HCT116 (cell line): ENCODE measurements around the gene ALK. TPM values are rescaled to one million over a fixed set of nuclear protein-coding genes. Genes with fewer than 3 reads are reported as not detected.

ENCODE experiments used
- ATAC-seq: fragments of 200-7000 bp; cut with Tn5 transposase; 2 replicates; pipeline ENCODE4 v1.9.1; 2020; ENCODE audit warnings: mild to moderate bottlenecking, moderate library complexity
- BruUV-seq: library from RNA; stranded (reverse); fragments of 400-500 nt; replicated peaks from 2 replicates; lab custom pipeline; 2021; lab: Mats Ljungman, UMichigan
- CTCF ChIA-PET: fragments of 300-600 bp; sonication (Branson Sonifier 250); formaldehyde crosslinking; loops from one replicate; lab custom pipeline; 2021; ENCODE audit warnings: antibody characterized with exemption; lab: Charles Lee
- POLR2A ChIA-PET: fragments of 300-600, 350-600 bp; sonication (Branson Sonifier 250); formaldehyde crosslinking; loops from one replicate; lab custom pipeline; 2021; ENCODE audit warnings: antibody characterized with exemption; lab: Charles Lee
- RAD21 ChIA-PET, 2 experiments: fragments of 300-600 bp; sonication (Branson Sonifier 250); formaldehyde crosslinking; loops; one replicate each; lab custom pipeline; 2023; ENCODE audit warnings: low total read pairs in 2 of 2; ENCODE audit not compliant: uncharacterized antibody in 2 of 2, unreplicated experiment in 2 of 2, low non-redundant PET in 1 of 2; lab: Charles Lee
- DNase-seq: peaks from one replicate; pipeline ENCODE4 v3.0.0-alpha.2; 2010; ENCODE audit warnings: low read depth, low spot score
- H2AFZ ChIP-seq: fragments of 200-600 bp; shearing (Covaris generic), sonication (generic); 2 replicates; pipeline ENCODE4 v1.6.1; 2017; ENCODE audit warnings: low read depth, mixed run types, mixed read lengths, antibody characterized with exemption, low read length; ENCODE audit not compliant: poor library complexity, severe bottlenecking
- H3K27ac ChIP-seq: 2 replicates; pipeline ENCODE4 v1.5.1; 2012; ENCODE audit warnings: low read depth, low read length
- H3K27me3 ChIP-seq: fragments of 200-600 bp; sonication (generic); 2 replicates; pipeline ENCODE4 v1.6.1; 2016; ENCODE audit warnings: mixed run types, low read length, mixed read lengths; ENCODE audit not compliant: insufficient read depth
- H3K36me3 ChIP-seq, 2 experiments: fragments of 200-500 bp in 1 of 2; fragments of 200-600 bp in 1 of 2; sonication (Bioruptor generic) in 1 of 2; sonication (generic) in 1 of 2; 2 replicates each; pipeline versions ENCODE4 v1.5.1 to v1.6.1; 2014 to 2016; ENCODE audit warnings: low read length in 2 of 2, inconsistent platforms in 1 of 2, mixed read lengths in 1 of 2, mixed run types in 1 of 2; ENCODE audit not compliant: insufficient read depth in 2 of 2, control insufficient read depth in 1 of 2
- H3K4me1 ChIP-seq, 2 experiments: fragments of 200-600 bp in 1 of 2; sonication (generic) in 1 of 2; 2 replicates each; pipeline versions ENCODE4 v1.5.1 to v1.6.1; 2012 to 2017; ENCODE audit warnings: low read length in 2 of 2, inconsistent platforms in 1 of 2, mild to moderate bottlenecking in 1 of 2, mixed read lengths in 1 of 2, mixed run types in 1 of 2, moderate library complexity in 1 of 2; ENCODE audit not compliant: insufficient read depth in 2 of 2, control insufficient read depth in 1 of 2
- H3K4me2 ChIP-seq: fragments of 200-600 bp; sonication (generic); 2 replicates; pipeline ENCODE4 v1.6.1; 2017; ENCODE audit warnings: mixed run types, low read length, mixed read lengths
- H3K4me3 ChIP-seq, 2 experiments: fragments of 200-600 bp in 1 of 2; sonication (generic) in 1 of 2; replicated peaks in 1 of 2; 2 replicates each; pipeline ENCODE4 v1.5.1; 2011 to 2016; ENCODE audit warnings: low read length in 2 of 2, control low read depth in 1 of 2, low read depth in 1 of 2, mild to moderate bottlenecking in 1 of 2, mixed read lengths in 1 of 2, mixed run types in 1 of 2
- H3K79me2 ChIP-seq: fragments of 200-600 bp; sonication (generic); 2 replicates; pipeline ENCODE4 v1.6.1; 2017; ENCODE audit warnings: mild to moderate bottlenecking, mixed run types, low read length, moderate library complexity, mixed read lengths; ENCODE audit not compliant: insufficient read depth
- H3K9ac ChIP-seq: fragments of 200-600 bp; sonication (generic); 2 replicates; pipeline ENCODE4 v1.6.1; 2016; ENCODE audit warnings: low read length, mixed read lengths
- H3K9me2 ChIP-seq: fragments of 200-600 bp; sonication (generic), shearing (Covaris generic); 2 replicates; pipeline ENCODE4 v1.6.1; 2017; ENCODE audit warnings: mixed run types, mild to moderate bottlenecking, moderate library complexity; ENCODE audit not compliant: insufficient read depth
- H3K9me3 ChIP-seq, 2 experiments: fragments of 200-500 bp in 1 of 2; fragments of 200-600 bp in 1 of 2; sonication (Bioruptor generic) in 1 of 2; sonication (generic) in 1 of 2; 2 replicates each; pipeline ENCODE4 v1.6.1; 2014 to 2017; ENCODE audit warnings: low read length in 2 of 2, mixed read lengths in 2 of 2, inconsistent platforms in 1 of 2, low read depth in 1 of 2, mild to moderate bottlenecking in 1 of 2, mixed run types in 1 of 2, moderate library complexity in 1 of 2; ENCODE audit not compliant: control insufficient read depth in 1 of 2, insufficient read depth in 1 of 2
- H4K20me1 ChIP-seq: fragments of 200-600 bp; sonication (generic), shearing (Covaris generic); 2 replicates; pipeline ENCODE4 v1.6.1; 2017; ENCODE audit warnings: mixed run types, mild to moderate bottlenecking, moderate library complexity; ENCODE audit not compliant: insufficient read depth
- CBX3 ChIP-seq: IDR thresholded peaks from 2 replicates; pipeline ENCODE4 v1.6.1; 2012; ENCODE audit warnings: low read depth
- ELF1 ChIP-seq: IDR thresholded peaks from 2 replicates; pipeline ENCODE4 v1.6.1; 2012; ENCODE audit warnings: low read depth, borderline replicate concordance
- EZH2 ChIP-seq: fragments of 200-600 bp; sonication (generic); IDR thresholded peaks from 2 replicates; pipeline ENCODE4 v1.6.1; 2017; ENCODE audit warnings: antibody characterized with exemption, mixed run types
- FOSL1 ChIP-seq: IDR thresholded peaks from 2 replicates; pipeline ENCODE4 v1.6.1; 2012; ENCODE audit warnings: low read depth
- RAD21 ChIP-seq: IDR thresholded peaks from 2 replicates; pipeline ENCODE4 v1.6.1; 2012; ENCODE audit warnings: low read depth, mild to moderate bottlenecking
- SP1 ChIP-seq: IDR thresholded peaks from 2 replicates; pipeline ENCODE4 v1.6.1; 2012; ENCODE audit warnings: low read depth
- SRF ChIP-seq: IDR thresholded peaks from 2 replicates; pipeline ENCODE4 v1.6.1; 2012; ENCODE audit warnings: low read depth
- TCF7L2 ChIP-seq: IDR thresholded peaks from 2 replicates; pipeline ENCODE4 v1.7.0; 2011; ENCODE audit warnings: borderline replicate concordance, inconsistent platforms; ENCODE audit not compliant: insufficient read depth, insufficient read length; ENCODE audit errors: extremely low read depth
- intact Hi-C: fragments of 100-400 bp; cut with micrococcal nuclease; formaldehyde crosslinking; loops from 2 replicates; pipeline ENCODE4 v1.10.0; 2022
- total RNA-seq: library from RNA; stranded (reverse); gene quantifications from one replicate; pipeline ENCODE4 v1.2.1, GENCODE V29; 2021; ENCODE audit not compliant: unreplicated experiment
- TF ChIP-seq, protein P1 (sequence below): IDR thresholded peaks from 2 replicates; pipeline ENCODE4 v1.6.1; 2012; ENCODE audit warnings: low read depth

The ALK gene
- total RNA-seq, 1 experiment from 2014 or later = not detected

DNA sequence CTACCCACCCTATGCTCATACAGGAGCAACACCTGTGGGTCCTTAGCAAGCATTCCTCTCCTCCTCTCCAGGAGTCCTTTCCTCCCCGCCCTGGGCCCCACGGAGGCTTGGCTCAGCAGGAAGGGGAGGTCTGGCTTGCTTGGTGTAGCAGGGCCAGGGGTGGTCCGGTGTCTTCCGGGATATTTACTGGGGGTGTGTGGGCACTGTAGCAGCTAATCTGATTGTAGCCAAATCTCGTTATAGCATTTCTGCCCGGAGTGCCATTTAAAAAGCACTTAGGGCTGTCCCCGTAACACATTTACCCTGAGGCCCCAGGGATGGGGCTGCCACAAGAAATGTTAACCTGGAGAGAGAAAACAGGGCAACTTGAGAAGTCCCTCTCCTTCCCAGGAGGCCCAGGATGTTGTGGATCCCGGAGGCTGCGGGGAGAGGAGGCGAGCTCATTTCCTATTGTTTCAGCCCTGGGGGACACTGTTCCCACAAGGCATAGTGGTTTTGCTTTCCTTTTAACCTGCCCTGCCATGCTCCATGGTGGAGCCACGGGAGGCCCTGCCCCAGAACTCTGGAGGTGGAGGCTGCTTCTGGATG lies 671.6 kb downstream of the ALK start:
- CTCF ChIA-PET = no interaction called here
- BruUV-seq = no TSS peak

More for the DNA sequence above, 671.6 kb downstream of the ALK start:
- Histone ChIP-seq H3K36me3 (no peaks in the 10 kb centered on the region), H2AFZ (no peak overlapping the region), H3K9me3 (no peaks in the 10 kb centered on the region), H3K79me2 (no peaks in the 10 kb centered on the region), H3K4me3 (no peak overlapping the region), H3K27me3 (peaks cover 5% of the 10 kb centered on the region; the same call in 1 of the 2 replicates), H3K27ac (no peak overlapping the region), H3K4me1 (no peaks in the 10 kb centered on the region), H4K20me1 (no peaks in the 10 kb centered on the region), H3K9ac (no peak overlapping the region), H3K4me2 (no peak overlapping the region), H3K9me2 (no peaks in the 10 kb centered on the region)
- RAD21 ChIA-PET = no interaction called here
- TF ChIP-seq TCF7L2 (no peak), FOSL1 (no peak), SP1 (no peak), CBX3 (no peak), SRF (no peak), RAD21 (no peak), ELF1 (no peak), EZH2 (no peak)
- TF ChIP-seq, protein P1, sequence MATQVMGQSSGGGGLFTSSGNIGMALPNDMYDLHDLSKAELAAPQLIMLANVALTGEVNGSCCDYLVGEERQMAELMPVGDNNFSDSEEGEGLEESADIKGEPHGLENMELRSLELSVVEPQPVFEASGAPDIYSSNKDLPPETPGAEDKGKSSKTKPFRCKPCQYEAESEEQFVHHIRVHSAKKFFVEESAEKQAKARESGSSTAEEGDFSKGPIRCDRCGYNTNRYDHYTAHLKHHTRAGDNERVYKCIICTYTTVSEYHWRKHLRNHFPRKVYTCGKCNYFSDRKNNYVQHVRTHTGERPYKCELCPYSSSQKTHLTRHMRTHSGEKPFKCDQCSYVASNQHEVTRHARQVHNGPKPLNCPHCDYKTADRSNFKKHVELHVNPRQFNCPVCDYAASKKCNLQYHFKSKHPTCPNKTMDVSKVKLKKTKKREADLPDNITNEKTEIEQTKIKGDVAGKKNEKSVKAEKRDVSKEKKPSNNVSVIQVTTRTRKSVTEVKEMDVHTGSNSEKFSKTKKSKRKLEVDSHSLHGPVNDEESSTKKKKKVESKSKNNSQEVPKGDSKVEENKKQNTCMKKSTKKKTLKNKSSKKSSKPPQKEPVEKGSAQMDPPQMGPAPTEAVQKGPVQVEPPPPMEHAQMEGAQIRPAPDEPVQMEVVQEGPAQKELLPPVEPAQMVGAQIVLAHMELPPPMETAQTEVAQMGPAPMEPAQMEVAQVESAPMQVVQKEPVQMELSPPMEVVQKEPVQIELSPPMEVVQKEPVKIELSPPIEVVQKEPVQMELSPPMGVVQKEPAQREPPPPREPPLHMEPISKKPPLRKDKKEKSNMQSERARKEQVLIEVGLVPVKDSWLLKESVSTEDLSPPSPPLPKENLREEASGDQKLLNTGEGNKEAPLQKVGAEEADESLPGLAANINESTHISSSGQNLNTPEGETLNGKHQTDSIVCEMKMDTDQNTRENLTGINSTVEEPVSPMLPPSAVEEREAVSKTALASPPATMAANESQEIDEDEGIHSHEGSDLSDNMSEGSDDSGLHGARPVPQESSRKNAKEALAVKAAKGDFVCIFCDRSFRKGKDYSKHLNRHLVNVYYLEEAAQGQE = no peak
- DNase-seq = no peak
- intact Hi-C loops = no loop called here
- POLR2A ChIA-PET = no interaction called here
- ATAC-seq = no peak
